ENCODE data around the gene F7. TPM values are rescaled to one million over a fixed set of nuclear protein-coding genes. Genes with fewer than 3 reads are reported as not detected.

The F7 gene
- total RNA-seq, 5 donors from 2014 or later (not counting 1 experiment from before 2014, with no cell fraction given) = 0.13 to 0.23 (median 0.23) TPM; not detected in 2

DNA sequence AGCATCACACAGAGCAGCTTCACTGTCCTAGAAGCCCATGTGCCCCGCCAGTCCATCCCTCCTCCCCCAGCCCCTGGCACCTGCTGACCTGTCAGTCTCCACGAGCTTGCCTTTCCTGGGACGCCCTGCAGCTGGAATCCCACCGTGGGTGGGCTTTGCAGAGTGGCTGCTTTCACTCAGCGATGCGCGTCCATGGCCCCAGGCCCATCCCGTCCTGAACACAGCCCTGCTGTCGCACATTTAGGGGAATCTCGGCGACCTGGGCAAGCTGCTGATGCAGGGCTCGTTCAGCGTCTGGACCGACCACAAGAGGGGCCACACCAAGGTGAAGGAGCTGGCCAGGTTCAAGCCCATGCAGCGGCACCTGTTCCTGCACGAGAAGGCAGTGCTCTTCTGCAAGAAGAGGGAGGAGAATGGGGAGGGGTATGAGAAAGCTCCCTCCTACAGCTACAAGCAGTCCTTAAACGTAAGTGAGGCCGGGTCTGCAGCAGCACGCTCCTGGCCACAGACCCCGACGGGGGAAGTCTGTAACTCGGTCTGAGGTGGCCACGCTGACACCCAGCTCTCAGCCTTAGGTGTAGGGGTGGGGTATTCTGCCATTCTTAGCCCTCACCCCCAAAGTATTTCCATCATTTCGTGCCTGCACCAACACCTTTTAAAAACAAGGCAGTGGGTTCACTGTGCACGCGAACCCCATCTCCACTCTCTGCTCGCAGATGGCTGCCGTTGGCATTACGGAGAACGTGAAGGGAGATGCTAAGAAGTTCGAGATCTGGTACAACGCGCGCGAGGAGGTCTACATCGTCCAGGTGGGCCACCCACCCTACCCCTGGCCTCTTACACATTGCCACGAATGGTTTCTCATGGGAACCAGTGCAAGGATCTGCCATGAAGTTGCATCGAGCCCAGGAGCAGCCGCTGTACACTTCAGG lies 18.3 kb upstream of the F7 start:
- ChIA-PET CTCF (no interaction called here), POLR2A (no interaction called here)
- H3K4me3 ChIP-seq (ENCODE audit: control insufficient read depth in 1 of 2, extremely low read depth in 1 of 2, low read length in 1 of 2) = no peak overlapping the region
- H3K4me1 Mint-ChIP-seq = no peaks in the 10 kb centered on the region
- H3K9me3 Mint-ChIP-seq = no peaks in the 10 kb centered on the region
- ATAC-seq (replicated peaks in 1 of 4) (no peak), DNase-seq (no peak)
- 86% methylated on average over 29 of the region's 39 CpGs for WGBS (ENCODE audit: insufficient coverage)
- peaks cover 6% of the 10 kb centered on the region for H3K36me3 Mint-ChIP-seq
- no peak overlapping the region for H3K4me3 Mint-ChIP-seq
- peaks cover 2 to 3% of the 10 kb centered on the region in 2 donors for H3K36me3 ChIP-seq (ENCODE audit: control insufficient read depth in 2 of 2, extremely low read depth in 1 of 2, insufficient read depth in 1 of 2, low read length in 1 of 2)
- no peak overlapping the region for H3K27ac ChIP-seq (ENCODE audit: low read length)
- H3K27me3 ChIP-seq (replicated peaks in 1 of 2; ENCODE audit: control insufficient read depth in 2 of 2, extremely low read depth in 1 of 2, insufficient read depth in 2 of 2, low read length in 1 of 2) = no peaks in the 10 kb centered on the region
- H3K27ac Mint-ChIP-seq = no peak overlapping the region
- H3K27me3 Mint-ChIP-seq = no peaks in the 10 kb centered on the region
- no peaks in the 10 kb centered on the region for H3K4me1 ChIP-seq (ENCODE audit: control insufficient read depth in 1 of 2, extremely low read depth in 1 of 2, insufficient read depth in 2 of 2, low read length in 2 of 2)
- no peaks in the 10 kb centered on the region for H3K9me3 ChIP-seq

DNA sequence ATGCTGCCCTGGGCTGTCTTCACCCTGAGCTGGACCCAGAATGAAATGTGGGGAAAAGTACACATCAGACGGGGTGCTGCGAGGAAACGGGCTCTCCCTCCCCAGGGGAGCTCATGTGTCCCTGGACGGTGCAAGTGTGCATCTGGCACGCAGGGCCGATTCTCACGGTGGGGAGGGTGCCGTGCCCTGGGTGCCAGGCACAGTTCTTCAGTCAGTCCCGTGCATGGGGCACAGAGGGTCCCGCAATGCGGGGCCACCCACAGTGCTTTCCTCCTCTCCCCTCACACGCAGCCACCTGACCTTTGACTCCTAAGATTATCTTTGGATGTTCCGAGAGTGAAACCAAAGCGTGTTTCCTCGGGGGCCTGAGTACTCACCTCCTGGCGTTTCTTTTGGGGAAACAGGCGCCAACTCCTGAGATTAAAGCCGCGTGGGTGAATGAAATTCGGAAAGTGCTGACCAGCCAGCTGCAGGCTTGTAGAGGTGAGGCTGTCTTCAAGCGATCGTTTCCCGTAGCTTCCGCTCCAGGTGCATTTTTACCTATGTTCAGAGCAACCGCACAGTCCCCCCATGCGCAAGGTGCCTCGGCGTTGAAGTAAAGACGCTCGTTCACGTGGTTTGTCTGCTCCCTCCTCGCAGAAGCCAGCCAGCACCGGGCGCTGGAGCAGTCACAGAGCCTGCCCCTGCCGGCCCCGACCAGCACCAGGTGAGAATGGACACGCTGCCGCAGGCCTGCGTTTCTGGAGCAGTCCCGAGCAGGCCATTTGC lies 17.5 kb upstream of the F7 start:
- H3K4me1 Mint-ChIP-seq = no peaks in the 10 kb centered on the region
- ATAC-seq (replicated peaks in 1 of 4) (no peak), DNase-seq (no peak)
- ChIA-PET CTCF (no interaction called here), POLR2A (interaction anchor here in 1 of 2 donors (0.7 kb wide), 1 partner anchor 39 kb away, joined by 4 read pairs; no protein-coding TSS in a partner anchor)
- H3K9me3 ChIP-seq = no peaks in the 10 kb centered on the region
- no peaks in the 10 kb centered on the region for H3K9me3 Mint-ChIP-seq
- peaks cover 2 to 3% of the 10 kb centered on the region in 2 donors for H3K36me3 ChIP-seq (ENCODE audit: control insufficient read depth in 2 of 2, extremely low read depth in 1 of 2, insufficient read depth in 1 of 2, low read length in 1 of 2)
- no peak overlapping the region for H3K4me3 ChIP-seq (ENCODE audit: control insufficient read depth in 1 of 2, extremely low read depth in 1 of 2, low read length in 1 of 2)
- H3K4me1 ChIP-seq (ENCODE audit: control insufficient read depth in 1 of 2, extremely low read depth in 1 of 2, insufficient read depth in 2 of 2, low read length in 2 of 2) = no peaks in the 10 kb centered on the region
- H3K27me3 ChIP-seq (replicated peaks in 1 of 2; ENCODE audit: control insufficient read depth in 2 of 2, extremely low read depth in 1 of 2, insufficient read depth in 2 of 2, low read length in 1 of 2) = no peaks in the 10 kb centered on the region
- no peak overlapping the region for H3K27ac ChIP-seq (ENCODE audit: low read length)
- H3K36me3 Mint-ChIP-seq = peaks cover 6% of the 10 kb centered on the region
- H3K27ac Mint-ChIP-seq = no peak overlapping the region
- no peak overlapping the region for H3K4me3 Mint-ChIP-seq
- H3K27me3 Mint-ChIP-seq = no peaks in the 10 kb centered on the region
- 92% methylated on average over 37 of the region's 40 CpGs for WGBS (ENCODE audit: insufficient coverage)

DNA sequence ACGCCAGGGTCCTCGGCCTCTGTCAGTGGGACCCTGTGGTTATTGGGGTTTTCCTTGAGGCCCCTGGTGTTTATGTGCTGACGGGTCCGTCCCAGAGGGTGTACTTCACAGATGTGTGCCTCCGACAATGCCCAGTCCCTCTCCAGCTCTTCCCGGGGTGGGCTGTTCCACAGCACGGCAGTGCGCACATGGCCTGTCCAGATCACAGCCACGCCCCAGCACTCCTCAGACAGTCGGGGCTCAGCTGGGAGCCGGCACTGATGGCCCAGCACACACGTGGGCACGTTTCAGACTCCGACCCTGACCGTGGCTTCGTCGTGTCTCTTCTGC lies 16.9 kb upstream of the F7 start:
- Histone ChIP-seq H3K4me3 (ENCODE audit: control insufficient read depth in 1 of 2, extremely low read depth in 1 of 2, low read length in 1 of 2) (no peak overlapping the region), H3K27me3 (replicated peaks in 1 of 2; ENCODE audit: control insufficient read depth in 2 of 2, extremely low read depth in 1 of 2, insufficient read depth in 2 of 2, low read length in 1 of 2) (no peaks in the 10 kb centered on the region), H3K9me3 (no peaks in the 10 kb centered on the region), H3K27ac (ENCODE audit: low read length) (no peak overlapping the region), H3K4me1 (ENCODE audit: control insufficient read depth in 1 of 2, extremely low read depth in 1 of 2, insufficient read depth in 2 of 2, low read length in 2 of 2) (no peaks in the 10 kb centered on the region), H3K36me3 (ENCODE audit: control insufficient read depth in 2 of 2, extremely low read depth in 1 of 2, insufficient read depth in 1 of 2, low read length in 1 of 2) (peaks cover 2 to 3% of the 10 kb centered on the region in 2 donors)
- Mint-ChIP-seq H3K36me3 (peaks cover 6% of the 10 kb centered on the region), H3K4me3 (no peak overlapping the region), H3K4me1 (no peaks in the 10 kb centered on the region), H3K27me3 (no peaks in the 10 kb centered on the region), H3K27ac (no peak overlapping the region), H3K9me3 (no peaks in the 10 kb centered on the region)
- ATAC-seq (replicated peaks in 1 of 4) (no peak), DNase-seq (no peak)
- 93% methylated on average over 8 of the region's 17 CpGs for WGBS (ENCODE audit: insufficient coverage)
- POLR2A ChIA-PET = interaction anchor here in 1 of 2 donors (0.7 kb wide), 1 partner anchor 38 kb away, joined by 4 read pairs; no protein-coding TSS in a partner anchor
- CTCF ChIA-PET = no interaction called here

DNA sequence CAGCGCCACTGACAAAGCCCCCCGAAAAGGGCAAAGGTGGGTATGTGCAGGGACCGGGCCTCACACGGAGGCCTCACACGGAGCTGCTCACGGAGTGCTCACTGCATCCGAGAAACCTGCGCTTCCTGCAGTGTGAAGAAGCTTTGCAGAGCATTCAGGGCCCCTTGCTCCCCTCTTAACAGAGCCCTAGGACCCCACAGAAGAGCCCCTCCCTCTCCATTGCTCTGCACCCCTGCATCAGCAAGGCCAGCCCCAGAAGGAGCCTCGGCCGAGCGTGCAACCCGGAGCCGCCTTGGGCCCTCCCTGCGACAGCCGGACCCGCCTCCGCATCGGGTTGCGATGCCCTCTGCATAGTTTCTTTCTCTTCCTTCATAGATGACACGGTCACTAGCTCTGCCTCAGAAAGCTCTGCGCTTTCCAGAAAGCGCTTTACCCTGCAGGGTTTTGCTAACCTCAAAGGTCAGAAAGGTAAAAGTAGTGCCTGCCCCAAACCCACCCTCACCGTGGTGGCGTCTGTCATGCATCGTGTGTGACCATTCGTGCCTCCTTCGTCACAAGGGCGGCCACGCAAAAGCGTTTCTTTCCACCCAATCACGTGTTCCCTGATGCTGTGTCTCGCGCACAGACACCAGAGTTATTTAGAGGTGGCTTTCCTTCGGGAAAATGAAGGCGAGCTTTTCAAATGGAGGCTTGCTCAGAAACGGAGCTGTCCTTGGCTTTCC lies 15.7 kb upstream of the F7 start:
- Mint-ChIP-seq H3K27ac (no peak overlapping the region), H3K27me3 (no peaks in the 10 kb centered on the region), H3K9me3 (no peaks in the 10 kb centered on the region), H3K4me1 (no peaks in the 10 kb centered on the region), H3K36me3 (peaks cover 6% of the 10 kb centered on the region), H3K4me3 (no peak overlapping the region)
- H3K27ac ChIP-seq (ENCODE audit: low read length) = no peak overlapping the region
- H3K27me3 ChIP-seq (replicated peaks in 1 of 2; ENCODE audit: control insufficient read depth in 2 of 2, extremely low read depth in 1 of 2, insufficient read depth in 2 of 2, low read length in 1 of 2) = no peaks in the 10 kb centered on the region
- H3K4me3 ChIP-seq (ENCODE audit: control insufficient read depth in 1 of 2, extremely low read depth in 1 of 2, low read length in 1 of 2) = no peak overlapping the region
- peaks cover 2 to 3% of the 10 kb centered on the region in 2 donors for H3K36me3 ChIP-seq (ENCODE audit: control insufficient read depth in 2 of 2, extremely low read depth in 1 of 2, insufficient read depth in 1 of 2, low read length in 1 of 2)
- DNase-seq (no peak), ATAC-seq (replicated peaks in 1 of 4) (no peak)
- 90% methylated on average over 29 of the region's 36 CpGs for WGBS (ENCODE audit: insufficient coverage)
- ChIA-PET CTCF (no interaction called here), POLR2A (no interaction called here)
- H3K9me3 ChIP-seq = no peaks in the 10 kb centered on the region
- H3K4me1 ChIP-seq (ENCODE audit: control insufficient read depth in 1 of 2, extremely low read depth in 1 of 2, insufficient read depth in 2 of 2, low read length in 2 of 2) = no peaks in the 10 kb centered on the region

DNA sequence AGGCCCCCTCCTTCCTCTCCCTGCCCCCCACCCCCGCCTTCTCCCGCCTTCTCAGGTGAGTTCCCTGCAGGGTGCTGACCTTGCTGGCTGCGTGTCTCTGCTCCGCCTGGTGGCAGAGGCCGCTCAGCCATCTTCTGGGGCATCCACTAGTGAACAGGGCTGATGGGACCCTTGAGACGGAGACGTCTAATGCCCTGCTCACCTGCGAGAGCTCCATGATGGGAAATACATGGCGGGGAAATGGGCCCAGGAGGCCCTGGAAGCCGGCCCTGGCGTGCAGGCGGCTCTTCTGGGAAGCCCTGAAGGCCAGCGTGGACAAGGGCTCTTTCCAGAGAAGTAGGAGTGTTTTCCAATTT lies 15.2 kb upstream of the F7 start:
- H3K9me3 ChIP-seq = no peaks in the 10 kb centered on the region
- H3K4me1 ChIP-seq (ENCODE audit: control insufficient read depth in 1 of 2, extremely low read depth in 1 of 2, insufficient read depth in 2 of 2, low read length in 2 of 2) = no peaks in the 10 kb centered on the region
- ChIA-PET POLR2A (no interaction called here), CTCF (interaction anchor here in 1 of 2 donors (0.7 kb wide), 1 partner anchor 176 kb away, joined by 3 read pairs; no protein-coding TSS in a partner anchor)
- no peaks in the 10 kb centered on the region for H3K27me3 ChIP-seq (replicated peaks in 1 of 2; ENCODE audit: control insufficient read depth in 2 of 2, extremely low read depth in 1 of 2, insufficient read depth in 2 of 2, low read length in 1 of 2)
- no peak for DNase-seq
- no peaks in the 10 kb centered on the region for H3K4me1 Mint-ChIP-seq
- no peaks in the 10 kb centered on the region for H3K9me3 Mint-ChIP-seq
- no peak overlapping the region for H3K4me3 Mint-ChIP-seq
- 93% methylated on average over 7 of the region's 13 CpGs for WGBS (ENCODE audit: insufficient coverage)
- no peak overlapping the region for H3K27ac ChIP-seq (ENCODE audit: low read length)
- H3K36me3 Mint-ChIP-seq = peaks cover 6% of the 10 kb centered on the region
- peaks cover 2 to 3% of the 10 kb centered on the region in 2 donors for H3K36me3 ChIP-seq (ENCODE audit: control insufficient read depth in 2 of 2, extremely low read depth in 1 of 2, insufficient read depth in 1 of 2, low read length in 1 of 2)
- H3K4me3 ChIP-seq (ENCODE audit: control insufficient read depth in 1 of 2, extremely low read depth in 1 of 2, low read length in 1 of 2) = no peak overlapping the region
- no peak for ATAC-seq (replicated peaks in 1 of 4)
- H3K27me3 Mint-ChIP-seq = no peaks in the 10 kb centered on the region
- no peak overlapping the region for H3K27ac Mint-ChIP-seq

DNA sequence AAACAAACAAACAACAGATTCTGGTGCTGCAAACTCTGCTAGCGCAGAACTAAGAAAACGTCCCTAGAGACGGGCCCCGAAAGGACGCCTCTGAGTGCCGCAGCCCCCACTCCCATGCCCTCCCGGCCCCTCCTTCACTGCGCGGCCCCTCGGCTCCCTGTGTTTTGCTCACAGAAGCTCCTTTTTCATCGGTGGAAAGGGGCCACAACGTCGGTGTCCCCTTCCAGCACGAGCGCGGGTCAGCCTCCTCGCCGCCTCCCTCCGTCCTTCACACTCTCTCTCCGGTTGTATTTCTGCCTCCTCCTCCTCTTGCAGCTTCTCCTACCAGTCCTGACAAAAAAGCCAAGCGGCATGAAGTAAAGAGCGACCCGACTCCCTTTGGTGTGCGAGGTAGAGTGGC lies 14.8 kb upstream of the F7 start:
- 93% methylated on average over 22 of the region's 24 CpGs for WGBS (ENCODE audit: insufficient coverage)
- no peaks in the 10 kb centered on the region for H3K4me1 Mint-ChIP-seq

More for the DNA sequence above, 14.8 kb upstream of the F7 start:
- Histone ChIP-seq H3K27me3 (replicated peaks in 1 of 2; ENCODE audit: control insufficient read depth in 2 of 2, extremely low read depth in 1 of 2, insufficient read depth in 2 of 2, low read length in 1 of 2) (no peaks in the 10 kb centered on the region), H3K4me1 (ENCODE audit: control insufficient read depth in 1 of 2, extremely low read depth in 1 of 2, insufficient read depth in 2 of 2, low read length in 2 of 2) (no peaks in the 10 kb centered on the region), H3K36me3 (ENCODE audit: control insufficient read depth in 2 of 2, extremely low read depth in 1 of 2, insufficient read depth in 1 of 2, low read length in 1 of 2) (peaks cover 2 to 3% of the 10 kb centered on the region in 2 donors), H3K9me3 (no peaks in the 10 kb centered on the region), H3K27ac (ENCODE audit: low read length) (no peak overlapping the region), H3K4me3 (ENCODE audit: control insufficient read depth in 1 of 2, extremely low read depth in 1 of 2, low read length in 1 of 2) (no peak overlapping the region)
- POLR2A ChIA-PET = no interaction called here
- CTCF ChIA-PET = interaction anchor here in 1 of 2 donors (0.7 kb wide), 1 partner anchor 176 kb away, joined by 3 read pairs; no protein-coding TSS in a partner anchor
- DNase-seq (no peak), ATAC-seq (replicated peaks in 1 of 4) (no peak)
- H3K4me3 Mint-ChIP-seq = no peak overlapping the region
- H3K27ac Mint-ChIP-seq = no peak overlapping the region
- H3K27me3 Mint-ChIP-seq = no peaks in the 10 kb centered on the region
- H3K9me3 Mint-ChIP-seq = no peaks in the 10 kb centered on the region
- H3K36me3 Mint-ChIP-seq = peaks cover 6% of the 10 kb centered on the region

All from T-cell (primary cell).